Activated CD4-positive, alpha-beta T cell treated with anti-CD3 and anti-CD28 coated beads, Interleukin-2, amount 50 U/mL, for 4 hours (primary cell): ENCODE results near the gene TCEAL3.
"Not testable (repeated sequence)": the region's sequence is repeated elsewhere in the genome, so short reads cannot be mapped to it uniquely, and the experiment has no call there.

Source experiments
- DNase-seq, 2 experiments: peaks; one replicate each; pipeline ENCODE4 v3.0.0-alpha.2; 2020

Gene TCEAL3

DNA sequence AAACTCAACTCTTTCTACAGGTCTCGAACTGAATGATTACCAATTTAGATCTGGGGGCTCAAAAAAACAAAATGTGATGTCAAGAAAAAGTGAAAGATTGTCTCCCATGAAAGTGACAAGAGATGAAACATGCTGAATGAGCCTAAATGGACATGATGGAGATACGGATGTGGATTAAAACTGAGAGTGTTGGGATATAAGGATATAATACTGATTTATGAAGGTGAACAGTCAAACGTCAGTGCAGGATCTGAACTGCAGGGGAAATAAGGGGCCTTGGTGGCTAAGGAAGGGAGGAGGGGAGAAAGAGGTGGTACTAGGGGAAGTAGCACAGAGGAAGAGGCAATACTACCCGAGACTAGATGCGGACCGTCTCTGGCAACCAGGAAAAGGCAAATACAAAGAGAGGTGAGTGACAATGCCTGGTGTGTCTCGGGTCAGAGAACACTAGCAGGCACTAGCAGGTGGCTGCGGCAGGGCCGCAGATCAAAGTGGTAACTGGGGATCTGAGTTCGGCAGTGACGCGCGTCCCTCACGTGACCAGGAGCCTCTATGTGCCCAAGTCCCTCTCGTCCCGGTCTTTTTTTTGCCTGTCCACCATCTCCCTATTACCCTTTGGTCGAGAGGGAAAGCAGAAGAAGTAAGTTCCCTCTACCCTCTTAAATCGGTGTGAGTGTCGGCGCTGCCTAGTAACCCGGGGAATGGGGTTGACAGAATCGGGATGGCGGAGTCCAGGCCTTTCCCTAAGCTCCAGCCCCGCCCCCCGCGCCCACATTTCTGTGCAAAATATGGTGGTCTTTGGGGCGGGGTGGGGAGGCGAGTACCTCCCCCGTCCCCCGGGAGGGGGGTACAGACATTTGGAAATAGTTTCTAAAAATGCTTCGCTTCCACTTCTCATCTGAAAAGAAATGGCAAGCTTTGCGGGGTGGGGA is 20.9 kb downstream of the TCEAL3 start, which contains the start of gene TCEAL1:
Gene TCEAL1 (plus strand): TSS at position 590 of the 932 bp plus-strand sequence. CDS start 942 bp downstream, outside the sequence.
- DNase-seq, result no peak

DNA sequence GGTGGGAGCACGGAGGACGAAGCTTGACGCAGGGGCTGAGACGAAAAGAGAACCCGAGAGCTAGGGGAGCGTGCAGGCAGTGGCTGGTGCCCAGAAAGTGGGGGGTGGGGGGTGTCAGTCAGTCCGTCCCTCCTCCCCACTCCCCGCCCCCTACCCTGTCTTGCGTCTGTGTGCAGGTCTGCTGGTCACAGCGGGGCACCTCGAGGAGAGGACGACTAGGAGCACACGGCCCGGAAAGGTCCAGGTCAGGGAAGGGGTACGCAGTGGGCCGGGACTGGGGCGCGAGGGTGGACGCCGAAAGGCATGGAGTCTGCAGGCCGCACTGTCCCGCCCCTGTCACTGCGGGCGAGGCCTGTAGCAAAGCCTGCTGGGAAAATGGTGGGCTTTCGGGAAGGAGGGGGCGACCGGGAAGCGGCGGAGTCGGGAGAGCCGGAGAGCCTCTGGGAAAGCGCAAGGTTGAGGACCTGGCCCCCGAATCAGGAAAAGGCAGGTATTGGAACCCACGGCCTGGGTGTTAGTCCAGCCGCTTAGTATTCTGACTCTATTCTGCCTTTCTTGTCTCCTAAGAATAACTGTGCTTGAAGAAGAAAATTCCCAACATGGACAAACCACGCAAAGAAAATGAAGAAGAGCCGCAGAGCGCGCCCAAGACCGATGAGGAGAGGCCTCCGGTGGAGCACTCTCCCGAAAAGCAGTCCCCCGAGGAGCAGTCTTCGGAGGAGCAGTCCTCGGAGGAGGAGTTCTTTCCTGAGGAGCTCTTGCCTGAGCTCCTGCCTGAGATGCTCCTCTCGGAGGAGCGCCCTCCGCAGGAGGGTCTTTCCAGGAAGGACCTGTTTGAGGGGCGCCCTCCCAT is 21.8 kb downstream of the TCEAL3 start:
- no peak for DNase-seq

- no peak for DNase-seq
Observed at GRCh38 chrX:103630171-103630511, 22.4 kb downstream of the TCEAL3 start.

- DNase-seq, result no peak
Observed at GRCh38 chrX:103631145-103631544, 23.4 kb downstream of the TCEAL3 start.

- no peak for DNase-seq
Observed at GRCh38 chrX:103635436-103635835, 27.7 kb downstream of the TCEAL3 start.

DNA sequence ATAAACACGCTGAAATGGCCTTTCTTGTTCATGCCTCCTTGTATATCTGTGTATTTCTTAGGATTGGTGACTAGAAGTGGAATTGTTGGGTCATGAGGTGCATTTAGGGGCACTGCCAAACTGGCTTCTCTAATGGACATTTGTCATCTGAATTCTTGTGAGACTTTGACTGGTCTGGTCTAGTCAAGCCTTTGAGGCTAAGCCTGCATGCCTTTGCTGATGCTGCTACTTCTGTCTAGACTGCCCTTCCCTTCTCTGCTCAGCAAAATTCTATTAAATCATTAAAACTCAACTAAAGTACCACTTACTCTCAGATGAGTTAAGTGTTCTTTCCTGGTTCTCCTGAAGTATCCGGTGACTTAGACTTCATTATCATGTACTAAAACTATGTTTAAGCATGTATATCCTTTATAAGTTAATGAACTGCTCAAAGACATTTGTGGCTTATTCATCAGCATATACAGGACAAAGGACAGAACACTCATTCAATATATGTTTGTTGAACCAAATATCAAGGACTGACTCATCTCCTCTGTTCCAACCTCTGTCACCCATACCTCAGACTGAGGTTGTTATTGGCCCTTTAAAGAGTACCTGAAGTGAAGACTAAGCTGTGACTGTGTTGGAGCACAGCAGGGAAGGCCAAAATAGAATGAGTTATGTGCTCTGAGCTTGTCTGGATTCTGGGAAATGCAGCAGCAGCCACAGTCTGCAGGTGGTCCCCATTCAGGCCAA is 30.0 kb downstream of the TCEAL3 start:
- DNase-seq, result no peak

GRCh38 chrX:103638479-103639346 is 30.9 kb downstream of the TCEAL3 start:
- DNase-seq, result not testable (repeated sequence)

- DNase-seq, result no peak
Observed at GRCh38 chrX:103640401-103641155, 32.8 kb downstream of the TCEAL3 start.

- DNase-seq, result no peak
Observed at GRCh38 chrX:103644125-103644524, 36.4 kb downstream of the TCEAL3 start.

- DNase-seq, result no peak
Observed at GRCh38 chrX:103647630-103648029, 39.9 kb downstream of the TCEAL3 start.

- no peak for DNase-seq
Observed at GRCh38 chrX:103651151-103651773, 43.5 kb downstream of the TCEAL3 start.

DNA sequence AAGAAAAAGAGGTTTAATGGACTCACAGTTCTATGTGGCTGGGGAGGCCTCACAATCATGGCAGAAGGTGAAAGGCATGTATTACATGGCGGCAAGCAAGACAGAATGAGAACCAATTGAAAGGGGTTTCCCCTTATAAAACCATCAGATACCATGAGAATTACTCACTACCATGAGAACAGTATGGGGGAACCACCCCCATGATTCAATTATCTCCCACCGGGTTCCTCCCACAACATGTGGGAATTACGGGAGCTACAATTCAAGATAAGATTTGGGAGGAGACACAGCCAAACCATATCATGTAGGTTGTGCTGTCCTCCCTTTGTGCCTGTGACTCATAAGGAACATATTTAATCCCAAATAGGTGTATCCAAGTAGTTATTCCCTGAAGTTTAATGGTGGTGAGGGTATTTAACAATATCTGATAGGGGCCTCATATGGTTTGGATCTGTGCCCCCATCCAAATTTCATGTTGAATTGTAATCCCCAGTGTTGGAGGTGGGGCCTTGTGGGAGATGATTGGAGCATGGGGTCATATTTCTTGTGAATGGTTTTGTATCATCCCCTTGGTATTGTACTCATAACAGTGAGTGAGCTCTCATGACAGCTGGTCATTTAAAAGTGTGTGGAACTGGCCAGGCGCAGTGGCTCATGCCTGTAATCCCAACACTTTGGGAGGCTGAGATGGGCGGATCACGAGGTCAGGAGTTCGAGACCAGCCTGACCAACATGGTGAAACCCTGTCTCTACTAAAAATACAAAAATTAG is 47.7 kb downstream of the TCEAL3 start:
- not testable (repeated sequence) for DNase-seq

DNA sequence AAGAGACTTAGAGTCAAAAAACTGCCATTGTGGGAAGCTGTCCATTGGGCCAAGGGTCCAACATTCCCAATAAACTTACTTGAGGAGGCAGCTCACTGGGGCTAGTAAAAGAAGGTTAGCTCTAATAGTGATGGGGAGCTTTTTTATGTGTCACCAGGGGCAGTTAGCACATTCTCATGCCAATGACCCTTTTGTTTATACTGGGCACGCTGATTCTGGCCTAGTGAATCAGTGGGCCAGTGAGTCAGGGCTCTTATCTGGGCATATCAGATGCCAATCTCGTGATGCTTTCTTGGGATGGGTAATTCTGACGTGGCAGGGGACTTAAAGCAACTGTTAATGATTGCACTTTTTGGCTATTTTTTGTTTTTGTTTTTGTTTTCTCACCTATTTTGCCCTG is 48.9 kb downstream of the TCEAL3 start:
- DNase-seq, result no peak

DNA sequence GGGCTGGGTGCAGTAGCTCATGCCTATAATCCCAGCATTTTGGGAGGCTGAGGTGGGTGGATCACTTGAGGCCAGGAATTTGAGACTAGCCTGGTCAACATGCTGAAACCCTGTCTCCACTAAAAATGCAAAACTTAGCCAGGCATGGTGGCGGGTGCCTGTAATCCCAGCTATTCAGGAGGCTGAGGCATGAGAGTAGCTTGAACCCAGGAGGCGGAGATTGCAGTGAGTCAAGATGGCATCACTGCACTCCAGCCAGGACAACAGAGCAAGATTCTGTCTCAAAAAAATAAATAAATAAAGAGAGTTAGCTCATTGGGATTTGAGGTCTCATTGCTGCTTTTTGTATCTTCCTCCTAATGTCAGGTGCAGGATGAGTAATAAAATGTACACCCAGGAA is 49.3 kb downstream of the TCEAL3 start:
- not testable (repeated sequence) for DNase-seq

GRCh38 chrX:103658681-103659433 is 51.1 kb downstream of the TCEAL3 start:
- no peak for DNase-seq

GRCh38 chrX:103659460-103659859 is 51.7 kb downstream of the TCEAL3 start:
- not testable (repeated sequence) for DNase-seq
